ENCODE data around the gene FCAMR. TPM values are rescaled to one million over a fixed set of nuclear protein-coding genes. Genes with fewer than 3 reads are reported as not detected.

The FCAMR gene
- total RNA-seq, 1 experiment from 2014 or later, result not detected

- Mint-ChIP-seq H3K27ac (no peak overlapping the region), H3K27me3 (ENCODE audit: low read depth) (no peaks in the 10 kb centered on the region; the same call in 1 of the 2 replicates), H3K4me1 (no peaks in the 10 kb centered on the region), H3K4me3 (no peak overlapping the region), H3K36me3 (no peaks in the 10 kb centered on the region), H3K9me3 (no peaks in the 10 kb centered on the region)
- TF ChIP-seq NR2C2 (CRISPR knock-in tag; IDR thresholded peaks at IDR 0.05) (no peak), ZBTB43 (CRISPR knock-in tag; IDR thresholded peaks at IDR 0.05) (no peak), CTCF (IDR thresholded peaks at IDR 0.05) (no peak), EMX1 (CRISPR knock-in tag; IDR thresholded peaks at IDR 0.05) (no peak), ERG (CRISPR knock-in tag; IDR thresholded peaks at IDR 0.05) (no peak), NR3C1 (CRISPR knock-in tag; conservative IDR thresholded peaks at IDR 0.05; ENCODE audit: low read depth) (no peak), ATF1 (CRISPR knock-in tag; IDR thresholded peaks at IDR 0.05) (no peak), FOXP1 (CRISPR knock-in tag; IDR thresholded peaks at IDR 0.05; ENCODE audit: borderline replicate concordance) (no peak), ZMAT4 (CRISPR knock-in tag; IDR thresholded peaks at IDR 0.05) (no peak), AFF4 (CRISPR knock-in tag; IDR thresholded peaks at IDR 0.05; ENCODE audit: borderline replicate concordance) (no peak), SOX15 (CRISPR knock-in tag; IDR thresholded peaks at IDR 0.05) (no peak), HMGXB4 (CRISPR knock-in tag; IDR thresholded peaks at IDR 0.05) (no peak), FOXP4 (CRISPR knock-in tag; IDR thresholded peaks at IDR 0.05) (no peak), ZNF425 (CRISPR knock-in tag; conservative IDR thresholded peaks at IDR 0.05) (no peak), ZNF512 (CRISPR knock-in tag; IDR thresholded peaks at IDR 0.05; ENCODE audit: borderline replicate concordance) (no peak), ZNF671 (CRISPR knock-in tag; IDR thresholded peaks at IDR 0.05) (no peak), PREB (CRISPR knock-in tag; IDR thresholded peaks at IDR 0.05; ENCODE audit: borderline replicate concordance) (no peak)
- no peak for DNase-seq (ENCODE audit: low spot score)
- no peak for ATAC-seq
- ChIA-PET CTCF (interaction anchor here (0.7 to 2.1 kb wide), 7 partner anchors 10 to 196 kb away, joined by 3 to 17 read pairs (median 8); no protein-coding TSS in a partner anchor), POLR2A (interaction anchor here (0.7 kb wide), 1 partner anchor 829 kb away, joined by 3 read pairs; no protein-coding TSS in a partner anchor)
Measured at GRCh38 chr1:206926286-206926685, 44.0 kb downstream of the FCAMR start.

Data from WTC11 (cell line).